ENCODE measurements around the gene CNGB1. TPM values are rescaled to one million over a fixed set of nuclear protein-coding genes. Genes with fewer than 3 reads are reported as not detected.

Gene CNGB1
- total and polyA plus RNA-seq, 2 of the 13 experiments (the other 11 are each of a cell fraction or from before 2014, with no cell fraction given), result 0.02 to 0.15 TPM

DNA sequence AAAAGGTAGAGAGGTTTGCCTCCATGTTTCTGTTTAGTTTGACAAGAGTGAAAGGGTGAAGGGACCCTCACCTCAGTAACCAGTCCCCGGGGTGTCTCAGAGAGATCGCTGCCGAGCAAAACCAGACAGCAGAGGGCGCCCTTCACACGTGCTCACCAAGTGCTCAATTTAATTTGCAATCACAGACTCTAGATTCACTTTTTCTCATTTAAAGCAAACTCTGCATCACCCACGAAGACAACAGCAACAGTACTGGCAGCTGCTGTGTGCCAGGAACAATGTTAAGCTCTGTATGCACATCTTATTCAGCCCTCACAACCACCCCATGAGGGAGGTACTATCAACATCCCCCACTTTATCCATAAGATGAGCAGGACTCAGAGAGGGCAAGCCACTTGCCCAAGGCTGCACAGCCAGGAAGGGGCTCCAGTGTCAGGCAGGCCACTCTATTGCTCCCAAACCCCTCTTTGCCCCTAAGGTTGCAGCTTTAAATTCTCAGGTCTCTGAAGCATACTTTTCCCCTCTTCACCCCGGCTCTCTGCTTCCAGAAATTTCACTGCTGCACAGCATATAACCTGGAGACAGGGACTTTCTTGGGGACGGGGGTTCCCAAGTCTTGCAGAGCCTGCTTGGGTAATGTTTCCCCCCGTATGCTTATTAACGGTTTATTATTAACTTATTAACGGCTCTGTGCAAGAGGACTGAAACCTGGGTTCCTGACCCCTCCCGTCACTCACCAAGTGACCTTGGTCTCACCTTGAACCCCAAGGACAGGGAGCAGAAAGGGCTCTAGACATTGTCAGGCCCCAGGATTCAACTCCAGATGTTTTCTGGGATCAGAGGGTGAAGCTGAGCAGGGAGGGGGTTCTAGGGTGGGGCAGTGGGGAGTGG, 70.9 kb downstream of the CNGB1 start (continued):
- TF ChIP-seq, protein P1, sequence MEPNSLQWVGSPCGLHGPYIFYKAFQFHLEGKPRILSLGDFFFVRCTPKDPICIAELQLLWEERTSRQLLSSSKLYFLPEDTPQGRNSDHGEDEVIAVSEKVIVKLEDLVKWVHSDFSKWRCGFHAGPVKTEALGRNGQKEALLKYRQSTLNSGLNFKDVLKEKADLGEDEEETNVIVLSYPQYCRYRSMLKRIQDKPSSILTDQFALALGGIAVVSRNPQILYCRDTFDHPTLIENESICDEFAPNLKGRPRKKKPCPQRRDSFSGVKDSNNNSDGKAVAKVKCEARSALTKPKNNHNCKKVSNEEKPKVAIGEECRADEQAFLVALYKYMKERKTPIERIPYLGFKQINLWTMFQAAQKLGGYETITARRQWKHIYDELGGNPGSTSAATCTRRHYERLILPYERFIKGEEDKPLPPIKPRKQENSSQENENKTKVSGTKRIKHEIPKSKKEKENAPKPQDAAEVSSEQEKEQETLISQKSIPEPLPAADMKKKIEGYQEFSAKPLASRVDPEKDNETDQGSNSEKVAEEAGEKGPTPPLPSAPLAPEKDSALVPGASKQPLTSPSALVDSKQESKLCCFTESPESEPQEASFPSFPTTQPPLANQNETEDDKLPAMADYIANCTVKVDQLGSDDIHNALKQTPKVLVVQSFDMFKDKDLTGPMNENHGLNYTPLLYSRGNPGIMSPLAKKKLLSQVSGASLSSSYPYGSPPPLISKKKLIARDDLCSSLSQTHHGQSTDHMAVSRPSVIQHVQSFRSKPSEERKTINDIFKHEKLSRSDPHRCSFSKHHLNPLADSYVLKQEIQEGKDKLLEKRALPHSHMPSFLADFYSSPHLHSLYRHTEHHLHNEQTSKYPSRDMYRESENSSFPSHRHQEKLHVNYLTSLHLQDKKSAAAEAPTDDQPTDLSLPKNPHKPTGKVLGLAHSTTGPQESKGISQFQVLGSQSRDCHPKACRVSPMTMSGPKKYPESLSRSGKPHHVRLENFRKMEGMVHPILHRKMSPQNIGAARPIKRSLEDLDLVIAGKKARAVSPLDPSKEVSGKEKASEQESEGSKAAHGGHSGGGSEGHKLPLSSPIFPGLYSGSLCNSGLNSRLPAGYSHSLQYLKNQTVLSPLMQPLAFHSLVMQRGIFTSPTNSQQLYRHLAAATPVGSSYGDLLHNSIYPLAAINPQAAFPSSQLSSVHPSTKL (CRISPR knock-in tag; IDR thresholded peaks at IDR 0.05), result 0 out of 2 replicates have a peak, but pooled peaks have one; percentile 12
- TF ChIP-seq ZFY (CRISPR knock-in tag; IDR thresholded peaks at IDR 0.05) (no peak), ELF3 (CRISPR knock-in tag; IDR thresholded peaks at IDR 0.05) (0 out of 2 replicates have a peak, but pooled peaks have one; percentile 38), KDM2A (CRISPR knock-in tag; IDR thresholded peaks at IDR 0.05; ENCODE audit: borderline replicate concordance, low read depth) (peak; percentile 60; the same call in 1 of the 2 replicates), ZNF713 (CRISPR knock-in tag; IDR thresholded peaks at IDR 0.05) (no peak), MED1 (CRISPR knock-in tag; IDR thresholded peaks at IDR 0.05) (peak; percentile 40), ZNF3 (CRISPR knock-in tag; IDR thresholded peaks at IDR 0.05) (peak; percentile 88), ZNF12 (CRISPR knock-in tag; IDR thresholded peaks at IDR 0.05) (no peak), SOX5 (CRISPR knock-in tag; IDR thresholded peaks at IDR 0.05; ENCODE audit: borderline replicate concordance) (0 out of 2 replicates have a peak, but pooled peaks have one; percentile 12), ZNF891 (CRISPR knock-in tag; IDR thresholded peaks at IDR 0.05) (peak; percentile 60; the same call in 1 of the 2 replicates), PCBP2 (optimal IDR thresholded peaks at IDR 0.05; ENCODE audit: low read depth, low read length, poor library complexity, severe bottlenecking) (no peak), MLX (CRISPR knock-in tag; IDR thresholded peaks at IDR 0.05) (no peak), AKAP8 (CRISPR knock-in tag; IDR thresholded peaks at IDR 0.05) (no peak), MIER3 (CRISPR knock-in tag; IDR thresholded peaks at IDR 0.05; ENCODE audit: borderline replicate concordance) (peak; percentile 52; the same call in 1 of the 2 replicates), ZMYM3 (CRISPR knock-in tag; IDR thresholded peaks at IDR 0.05) (peak; percentile 99)
- TF ChIP-seq, protein P2, sequence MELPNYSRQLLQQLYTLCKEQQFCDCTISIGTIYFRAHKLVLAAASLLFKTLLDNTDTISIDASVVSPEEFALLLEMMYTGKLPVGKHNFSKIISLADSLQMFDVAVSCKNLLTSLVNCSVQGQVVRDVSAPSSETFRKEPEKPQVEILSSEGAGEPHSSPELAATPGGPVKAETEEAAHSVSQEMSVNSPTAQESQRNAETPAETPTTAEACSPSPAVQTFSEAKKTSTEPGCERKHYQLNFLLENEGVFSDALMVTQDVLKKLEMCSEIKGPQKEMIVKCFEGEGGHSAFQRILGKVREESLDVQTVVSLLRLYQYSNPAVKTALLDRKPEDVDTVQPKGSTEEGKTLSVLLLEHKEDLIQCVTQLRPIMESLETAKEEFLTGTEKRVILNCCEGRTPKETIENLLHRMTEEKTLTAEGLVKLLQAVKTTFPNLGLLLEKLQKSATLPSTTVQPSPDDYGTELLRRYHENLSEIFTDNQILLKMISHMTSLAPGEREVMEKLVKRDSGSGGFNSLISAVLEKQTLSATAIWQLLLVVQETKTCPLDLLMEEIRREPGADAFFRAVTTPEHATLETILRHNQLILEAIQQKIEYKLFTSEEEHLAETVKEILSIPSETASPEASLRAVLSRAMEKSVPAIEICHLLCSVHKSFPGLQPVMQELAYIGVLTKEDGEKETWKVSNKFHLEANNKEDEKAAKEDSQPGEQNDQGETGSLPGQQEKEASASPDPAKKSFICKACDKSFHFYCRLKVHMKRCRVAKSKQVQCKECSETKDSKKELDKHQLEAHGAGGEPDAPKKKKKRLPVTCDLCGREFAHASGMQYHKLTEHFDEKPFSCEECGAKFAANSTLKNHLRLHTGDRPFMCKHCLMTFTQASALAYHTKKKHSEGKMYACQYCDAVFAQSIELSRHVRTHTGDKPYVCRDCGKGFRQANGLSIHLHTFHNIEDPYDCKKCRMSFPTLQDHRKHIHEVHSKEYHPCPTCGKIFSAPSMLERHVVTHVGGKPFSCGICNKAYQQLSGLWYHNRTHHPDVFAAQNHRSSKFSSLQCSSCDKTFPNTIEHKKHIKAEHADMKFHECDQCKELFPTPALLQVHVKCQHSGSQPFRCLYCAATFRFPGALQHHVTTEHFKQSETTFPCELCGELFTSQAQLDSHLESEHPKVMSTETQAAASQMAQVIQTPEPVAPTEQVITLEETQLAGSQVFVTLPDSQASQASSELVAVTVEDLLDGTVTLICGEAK (IDR thresholded peaks at IDR 0.05), result no peak
- TF ChIP-seq, protein P2 (CRISPR knock-in tag; IDR thresholded peaks at IDR 0.05), result no peak

All from HepG2 (cell line).